HepG2 (cell line): Measurements from ENCODE around the gene GATD1. TPM values are rescaled to one million over a fixed set of nuclear protein-coding genes. Genes with fewer than 3 reads are reported as not detected.

Experiments used
- ATM ChIP-seq: fragments of 450-650 bp; IDR thresholded peaks from 2 replicates; pipeline ENCODE4 v1.7.1; 2017; ENCODE audit warnings: mild to moderate bottlenecking, borderline replicate concordance
- FOXA1 ChIP-seq, 2 experiments: fragments of 450-650 bp in 1 of 2; sonication (generic) in 1 of 2; formaldehyde crosslinking in 1 of 2; IDR thresholded peaks; 2 replicates each; pipeline versions ENCODE4 v1.4.0 to v1.6.1; 2016 to 2020; ENCODE audit warnings: missing genetic modification reagents in 1 of 2
- GMEB2 ChIP-seq: IDR thresholded peaks from 2 replicates; pipeline ENCODE4 v1.6.1; 2016; ENCODE audit warnings: missing biosample characterization, missing genetic modification reagents, low read depth
- HNRNPH1 ChIP-seq: fragments of 200-400 bp; formaldehyde crosslinking; optimal IDR thresholded peaks from 2 replicates; pipeline ENCODE3; 2017; ENCODE audit warnings: mild to moderate bottlenecking, low read depth, low read length
- KLF12 ChIP-seq: sonication (generic); formaldehyde crosslinking; IDR thresholded peaks from 2 replicates; pipeline ENCODE4 v1.4.0; 2020; ENCODE audit warnings: missing genetic modification reagents, borderline replicate concordance
- MTA3 ChIP-seq: sonication (generic); formaldehyde crosslinking; IDR thresholded peaks from 2 replicates; pipeline ENCODE4 v1.4.0; 2020; ENCODE audit warnings: missing genetic modification reagents
- MTERF4 ChIP-seq: sonication (generic); formaldehyde crosslinking; IDR thresholded peaks from 2 replicates; pipeline ENCODE4 v1.8.0; 2023; ENCODE audit warnings: mild to moderate bottlenecking, missing genetic modification reagents
- PAX8 ChIP-seq: sonication (generic); formaldehyde crosslinking; IDR thresholded peaks from 2 replicates; pipeline ENCODE4 v1.8.0; 2022; ENCODE audit warnings: mild to moderate bottlenecking, missing genetic modification reagents, borderline replicate concordance
- PBX3 ChIP-seq: sonication (generic); formaldehyde crosslinking; IDR thresholded peaks from 2 replicates; pipeline ENCODE4 v1.8.1; 2023; ENCODE audit warnings: missing genetic modification reagents, inconsistent platforms, borderline replicate concordance
- PHF8 ChIP-seq: sonication (generic); formaldehyde crosslinking; IDR thresholded peaks from 2 replicates; pipeline ENCODE4 v1.5.0; 2020; ENCODE audit warnings: missing genetic modification reagents
- PLRG1 ChIP-seq: fragments of 450-650 bp; conservative IDR thresholded peaks from 2 replicates; pipeline ENCODE4 v1.6.1; 2016
- RERE ChIP-seq: IDR thresholded peaks from 2 replicates; pipeline ENCODE4 v1.6.1; 2016; ENCODE audit warnings: low read depth, missing genetic modification reagents, missing compliant biosample characterization
- RFXAP ChIP-seq: sonication (generic); formaldehyde crosslinking; IDR thresholded peaks from 2 replicates; pipeline ENCODE4 v1.4.0; 2020; ENCODE audit warnings: missing genetic modification reagents, borderline replicate concordance
- SMARCC2 ChIP-seq: fragments of 450-650 bp; IDR thresholded peaks from 2 replicates; pipeline ENCODE4 v1.6.1; 2017; ENCODE audit warnings: antibody characterized with exemption, mild to moderate bottlenecking
- TAF1 ChIP-seq: sonication (generic); formaldehyde crosslinking; IDR thresholded peaks from 2 replicates; pipeline ENCODE4 v1.4.0; 2020; ENCODE audit warnings: missing genetic modification reagents
- TEAD3 ChIP-seq: optimal IDR thresholded peaks from 2 replicates; pipeline ENCODE3; 2016; ENCODE audit warnings: borderline replicate concordance
- ZFP36L1 ChIP-seq: sonication (generic); formaldehyde crosslinking; IDR thresholded peaks from 2 replicates; pipeline ENCODE4 v1.8.0; 2022; ENCODE audit warnings: mild to moderate bottlenecking, missing genetic modification reagents, moderate library complexity
- ZNF18 ChIP-seq: sonication (generic); formaldehyde crosslinking; IDR thresholded peaks from 2 replicates; pipeline ENCODE4 v1.8.0; 2022; ENCODE audit warnings: mild to moderate bottlenecking, missing genetic modification reagents; ENCODE audit not compliant: insufficient replicate concordance
- ZNF335 ChIP-seq: sonication (generic); formaldehyde crosslinking; IDR thresholded peaks from 2 replicates; pipeline ENCODE4 v1.4.0; 2020; ENCODE audit warnings: missing genetic modification reagents
- polyA plus RNA-seq, 8 experiments: library from polyadenylated mRNA; depleted of rRNA in 3 of 8; stranded (reverse) in 7 of 8; unstranded in 1 of 8; fragments of >200 nt; fragmentation: Illumina TruSeq in 4 of 8; extraction: Trizol in 4 of 8; gene quantifications; 2 replicates each; pipeline versions ENCODE4 v1.2.1 to v1.2.3, GENCODE V29; 2011 to 2016; ENCODE audit warnings: low read depth in 4 of 8, missing spikeins in 1 of 8, mixed read lengths in 1 of 8; ENCODE audit not compliant: insufficient read depth in 1 of 8
- total RNA-seq, 5 experiments: library from RNA; depleted of rRNA; stranded (reverse); fragments of >200 nt; fragmentation: Illumina TruSeq; extraction: Trizol; gene quantifications; 2 replicates each; pipeline ENCODE4 v1.2.3, GENCODE V29; 2016; ENCODE audit warnings: low read depth in 1 of 5

GATD1 gene
- total and polyA plus RNA-seq, 2 of the 13 experiments (the other 11 are each of a cell fraction or from before 2014, with no cell fraction given): 31.3 to 60.5 TPM

GRCh38 chr11:818396-819128 lies 41.3 kb upstream of the GATD1 start, which contains the start of gene PNPLA2 (continued):
- TF ChIP-seq ZNF18 (CRISPR knock-in tag): no peak
- TF ChIP-seq ZFP36L1 (CRISPR knock-in tag): no peak
- no peak for TF ChIP-seq RFXAP (CRISPR knock-in tag)
- TF ChIP-seq PAX8 (CRISPR knock-in tag): no peak
- no peak for TF ChIP-seq FOXA1 (IDR thresholded peaks at IDR 0.05)
- no peak for TF ChIP-seq FOXA1 (CRISPR knock-in tag; IDR thresholded peaks at IDR 0.05)
- no peak for TF ChIP-seq HNRNPH1
- 0 out of 2 replicates have a peak, but pooled peaks have one; percentile 17 for TF ChIP-seq RERE (CRISPR knock-in tag)
- no peak for TF ChIP-seq PBX3 (CRISPR knock-in tag)
- no peak for TF ChIP-seq ZNF335 (CRISPR knock-in tag)
- no peak for TF ChIP-seq ATM
- no peak for TF ChIP-seq PLRG1
- no peak for TF ChIP-seq MTERF4
- TF ChIP-seq TAF1 (CRISPR knock-in tag): no peak; the same call in none of the 2 replicates
- no peak for TF ChIP-seq GMEB2
- no peak for TF ChIP-seq SMARCC2
- no peak; the same call in 1 of the 2 replicates for TF ChIP-seq PHF8
- TF ChIP-seq MTA3 (CRISPR knock-in tag): no peak
- TF ChIP-seq TEAD3 (CRISPR knock-in tag): peak; percentile 62
- no peak; the same call in 1 of the 2 replicates for TF ChIP-seq KLF12 (CRISPR knock-in tag)
